Activated CD4-positive, alpha-beta T cell treated with anti-CD3 and anti-CD28 coated beads for 36 hours (primary cell): ENCODE results near the gene MYEOV. TPM values are rescaled to one million over a fixed set of nuclear protein-coding genes. Genes with fewer than 3 reads are reported as not detected.

Experiments used
- ATAC-seq: fragments of 200-7000 bp; cut with Tn5 transposase; one replicate; pipeline ENCODE4 v1.10.0; 2021; ENCODE audit warnings: mild to moderate bottlenecking, moderate library complexity
- CTCF ChIA-PET: fragments of 350-600 bp; sonication (Branson Sonifier 250); formaldehyde crosslinking; loops from one replicate; lab custom pipeline; 2021; ENCODE audit warnings: antibody characterized with exemption; lab: Charles Lee
- POLR2A ChIA-PET: fragments of 350-600 bp; sonication (Branson Sonifier 250); formaldehyde crosslinking; loops from one replicate; lab custom pipeline; 2021; ENCODE audit warnings: antibody characterized with exemption, inconsistent platforms; lab: Charles Lee
- DNase-seq: peaks from one replicate; pipeline ENCODE4 v3.0.0-alpha.2; 2020
- H3K27ac Mint-ChIP-seq: one replicate; pipeline ENCODE4 v1.8.0; 2021; ENCODE audit warnings: mixed read lengths
- H3K27me3 Mint-ChIP-seq: one replicate; pipeline ENCODE4 v1.8.0; 2021; ENCODE audit warnings: mixed read lengths
- H3K36me3 Mint-ChIP-seq: one replicate; pipeline ENCODE4 v1.8.0; 2021; ENCODE audit warnings: low read depth, mixed read lengths
- H3K4me1 Mint-ChIP-seq: one replicate; pipeline ENCODE4 v1.8.0; 2021; ENCODE audit warnings: mixed read lengths
- H3K4me3 Mint-ChIP-seq: one replicate; pipeline ENCODE4 v1.8.0; 2021; ENCODE audit warnings: mild to moderate bottlenecking, moderate library complexity, mixed read lengths
- H3K9me3 Mint-ChIP-seq: one replicate; pipeline ENCODE4 v1.8.0; 2021; ENCODE audit warnings: low read depth, mixed read lengths
- intact Hi-C, 2 experiments: fragments of 100-400 bp; cut with DNase I in 1 of 2; cut with micrococcal nuclease in 1 of 2; formaldehyde crosslinking; loops; one replicate each; pipeline versions ENCODE4 v1.14.2 to v1.15.1; 2022 to 2024; cut with DNase I, micrococcal nuclease
- total RNA-seq, 2 experiments: library from RNA; stranded (reverse); gene quantifications; one replicate each; pipeline ENCODE4 v1.2.3, GENCODE V29; 2021

Gene MYEOV
- total RNA-seq, 2 experiments from 2014 or later = not detected

GRCh38 chr11:69297787-69298266, 3.9 kb downstream of the MYEOV start:
- Mint-ChIP-seq H3K27me3 (peaks cover 4% of the 10 kb centered on the region), H3K36me3 (no peaks in the 10 kb centered on the region), H3K4me3 (peak overlapping the region; percentile 10), H3K27ac (peak overlapping the region; percentile 23), H3K9me3 (no peaks in the 10 kb centered on the region), H3K4me1 (peaks cover 49% of the 10 kb centered on the region)
- ChIA-PET POLR2A (interaction anchor here (0.5 to 0.6 kb wide), 2 partner anchors 21 to 53 kb away, joined by 3 read pairs; no protein-coding TSS in a partner anchor), CTCF (interaction anchor here (0.7 to 1.8 kb wide), 3 partner anchors 10 to 373 kb away, joined by 3 to 7 read pairs (median 4); no protein-coding TSS in a partner anchor)
- intact Hi-C loops = loop anchor here (1.0 to 10.0 kb wide), 12 partner anchors 39 to 456 kb away; partner anchors contain the start of genes CPT1A (in 1 of the 2) and LTO1 (in 1 of the 2)
- DNase-seq (peak; percentile 51), ATAC-seq (peak; percentile 13)

- Mint-ChIP-seq H3K4me3 (peak overlapping the region; percentile 10), H3K27me3 (peaks cover 4% of the 10 kb centered on the region), H3K36me3 (no peaks in the 10 kb centered on the region), H3K4me1 (peaks cover 49% of the 10 kb centered on the region), H3K27ac (peak overlapping the region; percentile 23), H3K9me3 (no peaks in the 10 kb centered on the region)
- ChIA-PET POLR2A (interaction anchor here (0.5 to 0.6 kb wide), 2 partner anchors 21 to 54 kb away, joined by 3 read pairs; no protein-coding TSS in a partner anchor), CTCF (interaction anchor here (0.7 to 1.1 kb wide), 2 partner anchors 37 to 249 kb away, joined by 4 to 5 read pairs; no protein-coding TSS in a partner anchor)
- intact Hi-C loops = loop anchor here (5.0 to 10.0 kb wide), 7 partner anchors 39 to 456 kb away; partner anchors contain the start of genes CPT1A (in 1 of the 2) and LTO1 (in 1 of the 2)
- ATAC-seq = peak; percentile 11
- DNase-seq = peak; percentile 37
Observed at GRCh38 chr11:69298267-69299022, 4.5 kb downstream of the MYEOV start.

- Mint-ChIP-seq H3K4me3 (no peak overlapping the region), H3K27me3 (peaks cover 4% of the 10 kb centered on the region), H3K4me1 (peaks cover 49% of the 10 kb centered on the region), H3K36me3 (no peaks in the 10 kb centered on the region), H3K27ac (no peak overlapping the region), H3K9me3 (no peaks in the 10 kb centered on the region)
- intact Hi-C loops = loop anchor here (5.0 to 10.0 kb wide), 7 partner anchors 38 to 457 kb away; partner anchors contain the start of genes CPT1A (in 1 of the 2) and LTO1 (in 1 of the 2)
- ChIA-PET POLR2A (no interaction called here), CTCF (interaction anchor here (1.1 kb wide), 1 partner anchor 248 kb away, joined by 5 read pairs; no protein-coding TSS in a partner anchor)
- ATAC-seq (no peak), DNase-seq (no peak)
Observed at GRCh38 chr11:69299023-69299461, 5.1 kb downstream of the MYEOV start.

- Mint-ChIP-seq H3K36me3 (no peaks in the 10 kb centered on the region), H3K4me1 (peaks cover 49% of the 10 kb centered on the region), H3K27ac (no peak overlapping the region), H3K27me3 (peaks cover 4% of the 10 kb centered on the region), H3K9me3 (no peaks in the 10 kb centered on the region), H3K4me3 (no peak overlapping the region)
- DNase-seq (no peak), ATAC-seq (no peak)
- intact Hi-C loops = loop anchor here (5.0 to 10.0 kb wide), 7 partner anchors 38 to 457 kb away; partner anchors contain the start of genes CPT1A (in 1 of the 2) and LTO1 (in 1 of the 2)
- ChIA-PET CTCF (no interaction called here), POLR2A (no interaction called here)
Observed at GRCh38 chr11:69299572-69299971, 5.6 kb downstream of the MYEOV start.

GRCh38 chr11:69300120-69301060, 6.4 kb downstream of the MYEOV start:
- no peak for ATAC-seq
- Mint-ChIP-seq H3K4me1 (peaks cover 45% of the 10 kb centered on the region), H3K36me3 (no peaks in the 10 kb centered on the region), H3K9me3 (no peaks in the 10 kb centered on the region), H3K27ac (no peak overlapping the region), H3K4me3 (no peak overlapping the region), H3K27me3 (peaks cover 4% of the 10 kb centered on the region)
- ChIA-PET POLR2A (interaction anchor here (0.6 kb wide), 1 partner anchor 9 kb away, joined by 3 read pairs; no protein-coding TSS in a partner anchor), CTCF (no interaction called here)
- no peak for DNase-seq
- intact Hi-C loops = loop anchor here in 1 of 2 experiments (5.0 kb wide), 1 partner anchor 127 kb away; no protein-coding TSS in a partner anchor

- intact Hi-C loops = loop anchor here in 1 of 2 experiments (5.0 kb wide), 1 partner anchor 126 kb away; no protein-coding TSS in a partner anchor
- Mint-ChIP-seq H3K4me1 (peaks cover 38% of the 10 kb centered on the region), H3K27ac (no peak overlapping the region), H3K4me3 (no peak overlapping the region), H3K36me3 (no peaks in the 10 kb centered on the region), H3K27me3 (peaks cover 4% of the 10 kb centered on the region), H3K9me3 (no peaks in the 10 kb centered on the region)
- POLR2A ChIA-PET = no interaction called here
- ATAC-seq (no peak), DNase-seq (no peak)
- CTCF ChIA-PET = no interaction called here
Observed at GRCh38 chr11:69301081-69301454, 7.1 kb downstream of the MYEOV start.

- DNase-seq = peak; percentile 65
- POLR2A ChIA-PET = no interaction called here
- intact Hi-C loops = loop anchor here in 1 of 2 experiments (5.0 kb wide), 1 partner anchor 126 kb away; no protein-coding TSS in a partner anchor
Observed at GRCh38 chr11:69301455-69302401, 7.8 kb downstream of the MYEOV start.

GRCh38 chr11:69302447-69303020, 8.6 kb downstream of the MYEOV start:
- peaks cover 4% of the 10 kb centered on the region for H3K27me3 Mint-ChIP-seq

More at GRCh38 chr11:69301455-69302401, 7.8 kb downstream of the MYEOV start:
- ATAC-seq = peak; percentile 57
- H3K4me3 Mint-ChIP-seq = no peak overlapping the region
- no peaks in the 10 kb centered on the region for H3K36me3 Mint-ChIP-seq
- peaks cover 32% of the 10 kb centered on the region for H3K4me1 Mint-ChIP-seq
- CTCF ChIA-PET = no interaction called here
- H3K27ac Mint-ChIP-seq = no peak overlapping the region
- peaks cover 4% of the 10 kb centered on the region for H3K27me3 Mint-ChIP-seq
- no peaks in the 10 kb centered on the region for H3K9me3 Mint-ChIP-seq

GRCh38 chr11:69303427-69303826, 9.5 kb downstream of the MYEOV start:
- ChIA-PET CTCF (no interaction called here), POLR2A (no interaction called here)
- no peak for DNase-seq
- H3K4me3 Mint-ChIP-seq = no peak overlapping the region
- H3K4me1 Mint-ChIP-seq = peaks cover 15% of the 10 kb centered on the region
- H3K9me3 Mint-ChIP-seq = no peaks in the 10 kb centered on the region
- H3K27me3 Mint-ChIP-seq = peaks cover 4% of the 10 kb centered on the region
- no peak overlapping the region for H3K27ac Mint-ChIP-seq
- H3K36me3 Mint-ChIP-seq = no peaks in the 10 kb centered on the region
- no peak for ATAC-seq
- intact Hi-C loops = loop anchor here in 1 of 2 experiments (5.0 kb wide), 1 partner anchor 124 kb away; no protein-coding TSS in a partner anchor

More at GRCh38 chr11:69302447-69303020, 8.6 kb downstream of the MYEOV start:
- ATAC-seq = no peak
- no peak overlapping the region for H3K4me3 Mint-ChIP-seq
- DNase-seq = no peak
- CTCF ChIA-PET = no interaction called here
- H3K4me1 Mint-ChIP-seq = peaks cover 24% of the 10 kb centered on the region
- POLR2A ChIA-PET = no interaction called here
- H3K9me3 Mint-ChIP-seq = no peaks in the 10 kb centered on the region
- H3K36me3 Mint-ChIP-seq = no peaks in the 10 kb centered on the region
- H3K27ac Mint-ChIP-seq = no peak overlapping the region
- intact Hi-C loops = loop anchor here in 1 of 2 experiments (5.0 kb wide), 1 partner anchor 125 kb away; no protein-coding TSS in a partner anchor
